Stimulated activated memory B cell treated with anti-CD40 and anti-IgM and Interleukin-4, amounts not matched to agents 10 μg/mL and 1 μg/mL and 100 μg/mL, for 72 hours (primary cell): ENCODE data around the gene GZMM.
A peak's percentile ranks its signal among the peaks of the same experiment; 100 is the strongest.
"Not testable (repeated sequence)": the region's sequence is repeated elsewhere in the genome, so short reads cannot be mapped to it uniquely, and the experiment has no call there.

Experiments
- ATAC-seq: fragments of 150-1000 bp; cut with Tn5 transposase; 2 replicates; pipeline ENCODE4 v1.10.0; 2021
- H3K27ac Mint-ChIP-seq: one replicate; pipeline ENCODE4 v1.8.0; 2022; ENCODE audit warnings: mild to moderate bottlenecking, mixed read lengths
- H3K27me3 Mint-ChIP-seq: one replicate; pipeline ENCODE4 v1.8.0; 2022; ENCODE audit warnings: mixed read lengths
- H3K36me3 Mint-ChIP-seq: one replicate; pipeline ENCODE4 v1.8.0; 2022; ENCODE audit warnings: mixed read lengths
- H3K4me1 Mint-ChIP-seq: one replicate; pipeline ENCODE4 v1.8.0; 2022; ENCODE audit warnings: mixed read lengths
- H3K4me3 Mint-ChIP-seq: one replicate; pipeline ENCODE4 v1.8.0; 2022; ENCODE audit warnings: mild to moderate bottlenecking, moderate library complexity, mixed read lengths
- H3K9me3 Mint-ChIP-seq: one replicate; pipeline ENCODE4 v1.8.0; 2022; ENCODE audit warnings: mixed read lengths

Gene GZMM

DNA sequence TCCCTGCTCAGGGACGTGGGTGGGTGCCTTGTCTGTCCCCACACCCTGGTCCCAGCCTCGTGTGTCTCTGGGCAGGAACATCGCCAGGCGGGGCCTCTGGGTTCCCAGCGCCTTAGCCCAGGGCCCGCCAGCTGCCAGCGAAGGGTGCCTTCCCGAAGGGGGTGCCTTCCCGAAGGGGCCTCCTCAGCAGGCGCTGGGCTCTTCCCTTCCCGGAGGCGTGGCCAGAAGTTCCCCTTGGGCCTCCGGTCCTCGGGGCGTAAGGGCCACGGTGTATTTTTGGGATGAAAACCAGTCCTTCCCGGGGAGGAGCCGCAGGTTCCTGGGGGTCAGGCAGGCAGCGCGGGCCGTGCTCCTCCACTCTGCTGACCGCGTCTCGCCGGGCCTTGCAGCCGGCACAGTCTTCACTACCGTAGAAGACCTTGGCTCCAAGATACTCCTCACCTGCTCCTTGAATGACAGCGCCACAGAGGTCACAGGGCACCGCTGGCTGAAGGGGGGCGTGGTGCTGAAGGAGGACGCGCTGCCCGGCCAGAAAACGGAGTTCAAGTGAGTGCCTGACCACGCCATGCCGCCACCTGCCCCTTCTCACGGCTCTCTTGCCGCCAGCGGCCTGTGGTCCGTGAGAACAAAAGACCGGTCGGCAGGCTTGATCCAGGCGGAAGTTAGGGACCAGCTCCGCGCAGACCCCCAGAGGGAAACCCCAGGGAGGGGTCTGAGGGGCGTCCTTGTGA is 35.4 kb downstream of the GZMM start:
- peaks cover 39% of the 10 kb centered on the region for H3K4me1 Mint-ChIP-seq
- H3K36me3 Mint-ChIP-seq: peaks cover 43% of the 10 kb centered on the region
- no peak overlapping the region for H3K27ac Mint-ChIP-seq
- no peak overlapping the region for H3K4me3 Mint-ChIP-seq
- no peaks in the 10 kb centered on the region for H3K9me3 Mint-ChIP-seq
- ATAC-seq: no peak
- peaks cover 8% of the 10 kb centered on the region for H3K27me3 Mint-ChIP-seq

DNA sequence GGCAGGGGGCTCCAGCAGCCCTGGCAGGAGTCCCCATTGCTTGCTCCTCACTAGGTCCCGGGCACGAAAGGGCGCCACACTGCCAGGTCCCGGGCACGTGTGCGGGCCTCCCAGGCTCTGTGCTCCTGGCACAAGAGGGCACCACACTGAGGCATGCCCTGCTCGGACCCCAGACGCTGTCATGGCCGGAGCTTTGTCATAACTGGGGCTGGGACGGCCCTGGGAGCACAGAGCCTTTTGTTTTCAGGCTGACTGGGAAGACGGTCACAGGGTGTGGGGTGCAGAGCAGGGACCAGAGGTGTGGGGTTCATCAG is 35.9 kb downstream of the GZMM start:
- Mint-ChIP-seq H3K27me3 (peaks cover 12% of the 10 kb centered on the region), H3K4me3 (no peak overlapping the region), H3K27ac (no peak overlapping the region), H3K9me3 (no peaks in the 10 kb centered on the region), H3K4me1 (peaks cover 34% of the 10 kb centered on the region), H3K36me3 (peaks cover 41% of the 10 kb centered on the region)
- no peak for ATAC-seq

DNA sequence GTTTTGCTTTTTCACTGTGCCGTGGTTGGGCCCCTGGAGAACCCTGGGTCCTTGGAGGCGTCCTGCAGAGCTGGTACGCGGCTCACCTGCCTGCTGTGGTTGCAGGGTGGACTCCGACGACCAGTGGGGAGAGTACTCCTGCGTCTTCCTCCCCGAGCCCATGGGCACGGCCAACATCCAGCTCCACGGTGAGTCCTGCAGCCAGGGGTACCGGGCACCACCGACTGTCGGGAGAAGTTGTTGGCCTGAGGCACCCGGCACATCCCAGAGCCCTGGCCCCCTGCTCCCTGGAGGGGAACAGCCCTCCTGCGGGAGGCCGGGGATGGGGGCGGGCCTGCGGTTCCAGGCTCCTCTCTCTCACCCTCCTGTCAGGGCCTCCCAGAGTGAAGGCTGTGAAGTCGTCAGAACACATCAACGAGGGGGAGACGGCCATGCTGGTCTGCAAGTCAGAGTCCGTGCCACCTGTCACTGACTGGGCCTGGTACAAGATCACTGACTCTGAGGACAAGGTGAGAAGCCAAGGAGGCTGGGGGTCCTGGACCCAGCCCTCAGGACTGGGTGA is 36.5 kb downstream of the GZMM start:
- no peak overlapping the region for H3K4me3 Mint-ChIP-seq
- ATAC-seq: no peak
- H3K4me1 Mint-ChIP-seq: peaks cover 28% of the 10 kb centered on the region
- H3K27ac Mint-ChIP-seq: no peak overlapping the region
- H3K27me3 Mint-ChIP-seq: peaks cover 17% of the 10 kb centered on the region
- peaks cover 37% of the 10 kb centered on the region for H3K36me3 Mint-ChIP-seq
- H3K9me3 Mint-ChIP-seq: no peaks in the 10 kb centered on the region

DNA sequence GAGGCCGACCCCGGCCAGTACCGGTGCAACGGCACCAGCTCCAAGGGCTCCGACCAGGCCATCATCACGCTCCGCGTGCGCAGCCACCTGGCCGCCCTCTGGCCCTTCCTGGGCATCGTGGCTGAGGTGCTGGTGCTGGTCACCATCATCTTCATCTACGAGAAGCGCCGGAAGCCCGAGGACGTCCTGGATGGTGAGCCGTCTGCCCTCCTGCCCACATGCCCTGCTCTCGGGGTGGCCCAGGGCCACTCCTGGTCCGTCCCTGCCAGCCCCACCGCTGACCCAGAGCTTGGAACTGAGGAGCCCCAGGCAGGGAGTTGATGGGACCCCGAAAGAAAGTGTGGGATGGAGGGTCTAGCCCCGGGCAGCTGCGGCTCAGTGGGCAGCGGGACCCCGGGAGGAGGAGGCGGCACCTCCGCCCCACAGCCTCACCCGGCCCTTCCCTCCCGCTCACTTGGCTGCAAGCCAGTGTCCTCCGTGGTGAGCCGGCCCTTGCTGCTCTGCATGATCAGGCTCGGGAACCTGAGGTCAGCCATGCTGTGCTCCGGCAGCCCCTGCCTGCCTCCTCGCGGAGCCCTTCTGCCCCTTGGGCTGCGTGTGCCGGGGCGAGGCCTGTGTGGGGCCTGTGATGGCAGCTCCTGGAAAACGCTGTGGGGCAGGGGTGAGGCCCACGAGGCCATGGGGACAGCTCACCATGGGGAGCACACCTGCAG is 37.7 kb downstream of the GZMM start:
- peaks cover 18% of the 10 kb centered on the region for H3K4me1 Mint-ChIP-seq

DNA sequence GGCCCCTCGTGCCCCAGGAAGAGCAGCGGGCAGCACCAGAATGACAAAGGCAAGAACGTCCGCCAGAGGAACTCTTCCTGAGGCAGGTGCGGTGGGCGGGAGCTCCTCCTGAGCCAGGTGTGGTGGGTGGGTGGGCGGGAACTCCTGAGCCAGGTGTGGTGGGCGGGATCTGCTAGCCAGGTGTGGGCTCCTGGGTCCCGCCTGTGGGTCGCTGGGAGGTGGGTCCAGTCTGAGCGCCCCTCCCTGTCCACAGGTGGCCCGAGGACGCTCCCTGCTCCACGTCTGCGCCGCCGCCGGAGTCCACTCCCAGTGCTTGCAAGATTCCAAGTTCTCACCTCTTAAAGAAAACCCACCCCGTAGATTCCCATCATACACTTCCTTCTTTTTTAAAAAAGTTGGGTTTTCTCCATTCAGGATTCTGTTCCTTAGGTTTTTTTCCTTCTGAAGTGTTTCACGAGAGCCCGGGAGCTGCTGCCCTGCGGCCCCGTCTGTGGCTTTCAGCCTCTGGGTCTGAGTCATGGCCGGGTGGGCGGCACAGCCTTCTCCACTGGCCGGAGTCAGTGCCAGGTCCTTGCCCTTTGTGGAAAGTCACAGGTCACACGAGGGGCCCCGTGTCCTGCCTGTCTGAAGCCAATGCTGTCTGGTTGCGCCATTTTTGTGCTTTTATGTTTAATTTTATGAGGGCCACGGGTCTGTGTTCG is 38.8 kb downstream of the GZMM start:
- H3K4me3 Mint-ChIP-seq: no peak overlapping the region
- H3K9me3 Mint-ChIP-seq: no peaks in the 10 kb centered on the region
- peaks cover 30% of the 10 kb centered on the region for H3K36me3 Mint-ChIP-seq
- no peak overlapping the region for H3K27ac Mint-ChIP-seq
- no peak for ATAC-seq
- H3K27me3 Mint-ChIP-seq: peaks cover 19% of the 10 kb centered on the region
- H3K4me1 Mint-ChIP-seq: peaks cover 12% of the 10 kb centered on the region

More for the DNA sequence above, 37.7 kb downstream of the GZMM start:
- Mint-ChIP-seq H3K4me3 (no peak overlapping the region), H3K9me3 (no peaks in the 10 kb centered on the region), H3K27ac (no peak overlapping the region), H3K36me3 (peaks cover 33% of the 10 kb centered on the region), H3K27me3 (peaks cover 19% of the 10 kb centered on the region)
- no peak for ATAC-seq

DNA sequence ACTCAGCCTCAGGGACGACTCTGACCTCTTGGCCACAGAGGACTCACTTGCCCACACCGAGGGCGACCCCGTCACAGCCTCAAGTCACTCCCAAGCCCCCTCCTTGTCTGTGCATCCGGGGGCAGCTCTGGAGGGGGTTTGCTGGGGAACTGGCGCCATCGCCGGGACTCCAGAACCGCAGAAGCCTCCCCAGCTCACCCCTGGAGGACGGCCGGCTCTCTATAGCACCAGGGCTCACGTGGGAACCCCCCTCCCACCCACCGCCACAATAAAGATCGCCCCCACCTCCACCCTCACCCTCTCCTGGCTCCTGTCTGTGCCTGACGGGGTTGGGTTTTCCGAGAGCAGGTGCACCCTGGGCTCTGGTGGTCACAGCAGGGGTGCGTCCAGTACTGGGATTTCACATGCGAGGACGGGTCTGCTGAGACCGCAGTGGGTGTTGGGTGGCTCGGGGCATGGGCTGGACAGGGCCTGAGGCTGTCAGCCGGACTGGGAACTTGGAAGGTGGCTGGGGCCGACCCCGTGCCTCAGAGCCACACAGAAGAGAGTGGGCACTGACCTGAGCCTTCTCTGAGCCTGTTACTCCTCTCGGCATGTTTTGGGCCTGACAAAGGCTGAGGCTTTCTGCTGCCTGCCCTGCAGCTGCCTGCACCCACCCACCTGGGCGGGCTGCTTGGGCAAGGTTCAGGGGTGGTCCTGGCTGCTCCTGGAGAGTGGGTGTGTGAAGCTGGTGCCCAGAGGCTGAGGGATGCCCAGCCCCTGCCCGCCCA is 39.5 kb downstream of the GZMM start:
- H3K9me3 Mint-ChIP-seq: no peaks in the 10 kb centered on the region
- H3K36me3 Mint-ChIP-seq: peaks cover 26% of the 10 kb centered on the region
- peaks cover 26% of the 10 kb centered on the region for H3K27me3 Mint-ChIP-seq
- peaks cover 14% of the 10 kb centered on the region for H3K4me1 Mint-ChIP-seq
- H3K27ac Mint-ChIP-seq: peak overlapping the region; percentile 40
- H3K4me3 Mint-ChIP-seq: no peak overlapping the region
- ATAC-seq: no peak

DNA sequence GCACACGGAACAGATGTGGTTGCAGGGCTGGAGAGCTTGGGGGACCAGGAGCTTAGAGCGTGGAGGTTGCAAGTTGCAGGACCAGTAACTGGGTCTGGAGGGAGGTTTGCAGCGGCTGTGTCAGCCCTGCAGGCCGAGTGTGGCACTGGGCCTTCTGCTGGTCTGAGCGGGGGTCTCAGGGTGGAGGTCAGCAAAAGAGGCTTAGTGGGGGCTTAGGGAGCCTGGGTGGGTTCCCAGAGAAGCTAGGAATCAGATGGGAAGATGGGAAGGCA is 40.1 kb downstream of the GZMM start:
- H3K4me1 Mint-ChIP-seq: peaks cover 17% of the 10 kb centered on the region
- H3K36me3 Mint-ChIP-seq: peaks cover 24% of the 10 kb centered on the region
- H3K27me3 Mint-ChIP-seq: peaks cover 31% of the 10 kb centered on the region
- ATAC-seq: no peak
- no peaks in the 10 kb centered on the region for H3K9me3 Mint-ChIP-seq
- H3K27ac Mint-ChIP-seq: peak overlapping the region; percentile 40
- H3K4me3 Mint-ChIP-seq: no peak overlapping the region

DNA sequence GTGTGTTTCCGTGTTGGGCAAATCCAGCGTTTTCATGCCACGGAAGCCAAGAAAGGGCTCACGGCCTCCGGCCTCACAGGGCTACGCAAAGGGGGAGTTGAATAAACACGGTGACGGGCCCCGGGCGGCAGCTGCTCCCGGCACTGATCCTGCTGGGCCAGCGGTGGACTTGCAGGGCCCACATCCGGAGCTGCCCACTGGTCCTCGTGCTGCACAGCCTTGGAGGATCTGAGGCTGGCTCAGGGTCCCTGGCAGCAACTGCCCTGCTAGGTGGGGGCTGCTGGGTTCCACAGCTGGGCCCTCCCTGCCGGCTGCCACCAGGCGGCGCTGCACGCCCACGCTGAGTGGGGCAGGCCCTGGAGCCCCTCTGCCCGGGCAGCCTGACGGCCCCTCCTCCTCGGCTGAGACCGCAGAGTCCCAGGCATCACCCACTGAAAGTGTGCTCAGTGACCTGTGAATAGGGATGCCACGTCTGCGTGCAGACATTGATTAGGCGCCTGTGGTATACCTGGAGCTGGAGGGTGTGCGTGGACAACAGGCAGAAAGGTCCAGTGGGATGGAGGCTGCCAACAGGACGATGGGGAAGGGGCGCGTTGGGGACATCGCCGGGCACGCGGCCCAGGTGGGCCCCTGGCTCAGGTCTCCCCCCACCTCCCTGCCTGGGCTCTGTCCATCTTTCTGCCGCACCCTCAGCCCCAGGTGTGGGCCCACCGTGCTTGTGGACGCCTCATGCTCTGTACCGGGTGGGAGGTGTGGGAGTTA is 40.6 kb downstream of the GZMM start:
- H3K4me3 Mint-ChIP-seq: no peak overlapping the region
- ATAC-seq: peak; percentile 75
- H3K36me3 Mint-ChIP-seq: peaks cover 24% of the 10 kb centered on the region
- peaks cover 34% of the 10 kb centered on the region for H3K27me3 Mint-ChIP-seq
- H3K9me3 Mint-ChIP-seq: no peaks in the 10 kb centered on the region
- peak overlapping the region; percentile 40 for H3K27ac Mint-ChIP-seq
- peaks cover 20% of the 10 kb centered on the region for H3K4me1 Mint-ChIP-seq

DNA sequence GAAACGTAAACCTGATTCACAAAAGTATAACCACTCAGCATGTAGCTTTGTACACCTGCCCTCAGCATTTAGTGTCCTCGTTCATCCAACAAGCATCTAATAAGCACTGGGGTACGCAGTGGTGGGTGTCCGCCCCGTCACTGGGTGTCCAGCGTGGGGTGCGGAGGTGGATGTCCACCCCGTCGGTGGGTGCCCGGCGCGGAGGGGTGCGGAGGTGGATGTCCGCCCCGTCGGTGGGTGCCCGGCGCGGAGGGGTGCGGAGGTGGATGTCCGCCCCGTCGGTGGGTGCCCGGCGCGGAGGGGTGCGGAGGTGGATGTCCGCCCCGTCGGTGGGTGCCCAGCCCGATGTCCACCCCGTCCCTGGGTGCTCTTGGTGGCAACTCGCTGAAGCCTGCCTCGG is 41.3 kb downstream of the GZMM start:
- not testable (repeated sequence) for H3K4me3 Mint-ChIP-seq

DNA sequence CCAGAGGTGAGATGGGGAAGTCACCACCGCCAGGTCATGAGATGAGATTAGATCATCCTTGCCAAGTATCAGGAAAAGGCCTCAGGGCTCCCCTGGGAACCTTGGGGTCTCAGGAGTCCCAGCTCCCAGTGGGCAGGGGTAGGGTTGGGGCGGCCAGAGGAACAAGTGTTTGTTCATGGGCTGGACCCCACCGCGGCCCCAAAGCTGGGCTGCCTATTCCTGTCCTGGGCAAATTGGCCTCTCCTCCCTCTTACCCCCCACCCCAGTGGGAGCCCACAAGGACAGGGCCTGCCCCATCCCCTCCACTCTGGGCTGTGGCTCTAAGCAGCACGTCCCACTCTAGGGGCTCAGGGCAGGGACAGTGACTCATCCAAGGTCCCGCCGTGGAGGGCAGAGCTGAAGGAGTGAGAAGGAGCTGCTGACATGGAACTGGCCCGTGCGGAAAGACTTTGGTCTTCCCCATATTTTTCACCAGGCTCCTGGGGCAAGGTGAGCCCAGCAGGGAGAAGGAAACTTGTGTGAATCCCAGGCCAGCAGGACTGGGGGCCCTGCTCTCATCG is 41.8 kb downstream of the GZMM start:
- H3K4me3 Mint-ChIP-seq: no peak overlapping the region
- H3K9me3 Mint-ChIP-seq: no peaks in the 10 kb centered on the region
- no peak for ATAC-seq
- H3K27me3 Mint-ChIP-seq: peaks cover 34% of the 10 kb centered on the region
- peaks cover 20% of the 10 kb centered on the region for H3K4me1 Mint-ChIP-seq
- peaks cover 18% of the 10 kb centered on the region for H3K36me3 Mint-ChIP-seq
- no peak overlapping the region for H3K27ac Mint-ChIP-seq

More for the DNA sequence above, 41.3 kb downstream of the GZMM start:
- not testable (repeated sequence) for H3K9me3 Mint-ChIP-seq, H3K27ac Mint-ChIP-seq, ATAC-seq
- H3K4me1 Mint-ChIP-seq: peaks cover 20% of the 10 kb centered on the region
- H3K27me3 Mint-ChIP-seq: peaks cover 34% of the 10 kb centered on the region
- H3K36me3 Mint-ChIP-seq: peaks cover 22% of the 10 kb centered on the region

DNA sequence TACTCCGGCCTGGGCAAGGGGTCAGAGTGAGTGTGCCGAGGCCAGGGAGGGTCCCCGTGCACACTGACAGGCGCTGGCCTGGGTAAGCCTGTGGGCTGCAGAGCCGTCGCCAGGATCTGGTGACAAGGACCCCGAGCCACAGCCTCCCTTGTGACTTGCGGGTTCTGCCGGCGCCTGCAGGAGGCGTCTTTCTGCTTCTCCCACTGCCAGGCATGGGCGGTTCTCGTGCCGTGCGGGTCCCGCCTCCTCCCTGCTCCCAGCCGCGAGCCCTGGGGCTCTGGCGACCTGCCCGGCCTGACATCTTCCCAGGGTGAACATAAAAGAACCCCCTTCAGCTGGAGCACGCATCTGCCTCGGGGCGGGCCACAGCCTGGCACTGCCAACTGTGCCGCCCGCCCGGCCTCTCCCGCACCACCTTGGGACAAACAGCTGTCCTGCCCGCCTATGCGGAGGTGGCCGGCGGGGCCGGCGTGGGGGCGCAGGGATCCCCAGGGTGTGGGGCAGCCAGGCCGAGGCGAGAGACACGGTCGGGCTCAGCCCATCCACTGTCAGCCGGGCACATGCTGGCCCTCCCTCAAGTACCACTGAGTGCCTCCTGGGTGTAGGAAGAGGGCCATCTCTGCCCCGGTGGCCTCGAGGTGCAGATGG is 44.4 kb downstream of the GZMM start:
- peak; percentile 43 for ATAC-seq
- Mint-ChIP-seq H3K27ac (no peak overlapping the region), H3K36me3 (peaks cover 9% of the 10 kb centered on the region)

DNA sequence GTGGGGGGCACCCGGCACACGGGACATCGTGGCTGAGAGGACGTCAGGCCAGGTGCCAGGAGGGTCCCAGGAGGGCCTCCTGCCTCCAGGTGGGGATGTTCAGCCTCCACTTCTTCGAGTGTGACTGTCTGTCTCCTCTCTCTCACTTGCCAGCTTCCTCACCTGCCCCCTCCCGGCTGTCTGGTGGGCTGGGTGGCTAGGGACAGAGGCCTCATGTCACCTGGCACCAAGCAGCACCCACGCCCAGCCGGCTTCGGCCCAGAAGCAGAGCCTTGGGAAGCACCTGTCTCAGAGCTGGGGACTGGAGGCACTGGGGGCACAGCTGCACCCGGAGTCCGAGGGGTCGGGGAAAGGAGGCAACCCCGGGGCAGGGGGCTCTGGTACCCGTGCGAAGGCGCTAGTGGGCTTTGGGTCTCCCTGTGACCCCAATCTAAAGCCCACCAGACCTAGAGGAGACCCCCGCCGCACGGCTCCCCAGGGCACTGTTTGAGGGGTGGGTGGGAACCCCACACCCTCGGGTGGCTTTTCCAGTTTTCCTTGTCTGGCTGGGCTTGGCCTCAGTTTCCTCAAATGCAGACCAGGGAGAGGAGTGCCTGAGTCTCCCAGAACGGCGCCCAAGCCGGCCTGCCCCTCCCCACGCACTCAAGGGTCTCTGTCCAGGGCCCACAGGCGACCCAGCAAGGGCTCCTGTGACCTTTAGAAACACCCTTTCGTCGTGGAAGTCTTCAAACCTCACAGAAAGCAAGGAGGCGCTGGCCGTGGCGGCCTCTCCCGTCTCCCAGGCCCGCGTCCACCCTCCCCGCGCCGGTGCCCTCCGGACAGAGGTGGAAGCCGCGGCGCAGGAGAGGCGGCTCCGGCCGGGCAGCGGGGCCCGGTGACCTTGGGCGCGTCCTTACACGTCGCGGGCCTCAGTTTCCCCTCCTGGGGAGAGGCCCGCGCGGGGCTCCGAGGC is 45.2 kb downstream of the GZMM start:
- no peak overlapping the region for H3K27ac Mint-ChIP-seq
- peaks cover 16% of the 10 kb centered on the region for H3K4me1 Mint-ChIP-seq
- no peaks in the 10 kb centered on the region for H3K9me3 Mint-ChIP-seq
- ATAC-seq: peak; percentile 2
- peak overlapping the region; percentile 7 for H3K4me3 Mint-ChIP-seq
- H3K36me3 Mint-ChIP-seq: peaks cover 1% of the 10 kb centered on the region
- peaks cover 62% of the 10 kb centered on the region for H3K27me3 Mint-ChIP-seq

More for the DNA sequence above, 44.4 kb downstream of the GZMM start:
- H3K27me3 Mint-ChIP-seq: peaks cover 59% of the 10 kb centered on the region
- H3K4me3 Mint-ChIP-seq: peak overlapping the region; percentile 58
- H3K4me1 Mint-ChIP-seq: peaks cover 20% of the 10 kb centered on the region
- no peaks in the 10 kb centered on the region for H3K9me3 Mint-ChIP-seq
